GM20000 (cell line): ENCODE data around the gene PDP2.

ENCODE experiments used
- DNase-seq: peaks from one replicate; pipeline ENCODE4 v3.0.0; 2012; ENCODE audit warnings: low spot score
- CTCF ChIP-seq: IDR thresholded peaks from 2 replicates; pipeline ENCODE4 v1.5.1; 2012; ENCODE audit warnings: mild to moderate bottlenecking, control low read depth; ENCODE audit errors: extremely low read depth, missing control alignments

PDP2 gene

GRCh38 chr16:66874079-66874775, 6.1 kb upstream of the PDP2 start:
- no peak for DNase-seq
- no peak for TF ChIP-seq CTCF

GRCh38 chr16:66878067-66878466, 2.2 kb upstream of the PDP2 start:
- DNase-seq: peak; percentile 42
- TF ChIP-seq CTCF: no peak

- TF ChIP-seq CTCF: no peak
- no peak for DNase-seq
Measured at GRCh38 chr16:66881014-66881417, 701 bp downstream of the PDP2 start.

GRCh38 chr16:66881560-66881959, 1.2 kb downstream of the PDP2 start:
- no peak for DNase-seq
- no peak for TF ChIP-seq CTCF

- TF ChIP-seq CTCF: no peak
- no peak for DNase-seq
Measured at GRCh38 chr16:66881964-66882508, 1.7 kb downstream of the PDP2 start.

- no peak for TF ChIP-seq CTCF
- no peak for DNase-seq
Measured at GRCh38 chr16:66882702-66883101, 2.4 kb downstream of the PDP2 start.

GRCh38 chr16:66885491-66885890, 5.2 kb downstream of the PDP2 start:
- TF ChIP-seq CTCF: no peak
- DNase-seq: no peak
